Brain pericyte (primary cell): Measurements from ENCODE around the gene HPCAL1.

Experiments used
- DNase-seq: peaks from one replicate; pipeline ENCODE4 v3.0.0-alpha.2; 2012; ENCODE audit warnings: low read depth, low spot score

The HPCAL1 gene

DNA sequence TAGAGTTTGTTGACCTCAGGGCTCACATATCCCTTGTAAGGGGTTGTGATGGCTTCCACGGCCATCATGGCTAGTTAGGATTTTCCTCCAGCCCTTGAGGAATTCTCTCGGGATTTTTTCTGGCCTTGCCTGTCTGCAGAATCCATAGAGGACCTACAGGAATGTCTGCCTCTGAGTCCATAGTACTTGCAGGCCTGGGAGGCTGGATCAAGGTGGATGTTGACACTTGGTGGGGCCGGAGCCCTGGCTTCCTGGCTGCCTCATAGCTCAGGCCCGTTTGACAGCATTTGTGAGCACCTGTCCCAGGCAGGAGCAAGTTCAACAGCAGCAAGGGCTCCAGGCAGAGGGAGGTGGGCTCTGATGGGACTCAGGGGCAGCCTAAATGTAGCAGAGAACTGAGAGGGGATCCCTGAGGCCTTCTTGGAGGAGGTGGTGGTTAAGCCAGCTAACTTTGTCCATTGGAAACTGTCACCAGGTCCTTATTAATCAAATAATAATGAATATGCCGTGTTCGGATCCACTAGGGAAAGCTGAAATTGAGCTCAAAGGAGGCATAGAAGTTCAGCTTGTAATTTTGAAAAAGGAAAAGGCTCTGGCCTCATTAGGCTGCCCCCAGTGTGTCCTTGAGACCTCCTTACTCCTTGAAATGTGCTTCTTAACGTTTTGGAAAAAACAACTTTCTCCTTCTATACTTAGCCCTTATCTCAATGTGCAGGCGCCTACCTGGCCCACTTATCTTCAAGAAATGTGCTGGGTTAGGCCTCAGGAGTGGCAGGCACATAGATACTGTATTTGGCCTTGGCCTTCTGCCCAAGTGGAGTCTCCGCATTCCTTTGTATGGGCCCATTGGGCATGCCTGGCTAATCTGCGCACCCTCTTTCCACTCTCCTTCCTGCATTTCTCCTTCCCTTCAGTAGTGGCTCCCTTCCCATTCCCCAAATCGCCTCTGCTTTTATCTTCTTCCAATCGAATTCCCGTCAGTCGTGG, 66.9 kb downstream of the HPCAL1 start:
- no peak for DNase-seq

DNA sequence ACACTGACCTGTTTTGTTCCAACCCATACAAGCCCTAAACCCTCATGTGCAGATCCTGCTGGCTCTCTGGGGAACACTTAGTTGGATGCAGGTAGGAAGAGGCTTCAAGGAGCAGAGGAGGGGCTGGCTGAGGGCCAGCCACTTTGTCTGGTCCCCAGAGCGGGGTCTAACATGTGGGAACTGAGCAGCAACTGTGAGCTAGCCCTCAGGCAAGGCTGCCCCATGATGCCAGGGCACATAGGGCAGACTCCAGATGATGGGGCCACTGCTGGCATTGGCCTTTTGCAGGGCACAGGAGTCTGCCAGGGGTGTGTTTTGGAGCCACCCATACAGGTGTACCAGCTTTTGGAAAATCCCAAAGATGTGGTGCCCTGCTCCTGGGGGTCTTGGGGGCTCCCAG, 67.7 kb downstream of the HPCAL1 start:
- DNase-seq = no peak

DNA sequence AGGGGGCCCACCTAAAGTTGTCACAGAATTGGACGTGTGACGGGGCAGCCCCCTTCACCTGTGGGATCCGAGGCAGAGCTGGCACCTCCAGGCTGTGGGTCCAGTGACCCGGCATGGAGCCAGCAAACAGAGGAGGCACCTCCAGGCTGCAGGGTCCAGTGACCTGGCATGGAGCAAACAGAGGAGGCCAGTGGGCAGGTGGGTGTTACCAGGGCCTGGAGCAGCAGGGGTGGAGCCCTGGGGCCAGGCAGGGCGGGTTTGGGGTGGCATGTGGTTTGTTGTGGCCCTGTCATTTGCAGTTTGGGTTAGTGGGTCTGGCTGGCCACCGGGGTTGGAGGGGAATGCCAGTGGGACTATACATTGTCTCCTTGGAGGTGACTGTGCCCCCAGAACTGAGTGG, 68.2 kb downstream of the HPCAL1 start:
- DNase-seq = no peak

DNA sequence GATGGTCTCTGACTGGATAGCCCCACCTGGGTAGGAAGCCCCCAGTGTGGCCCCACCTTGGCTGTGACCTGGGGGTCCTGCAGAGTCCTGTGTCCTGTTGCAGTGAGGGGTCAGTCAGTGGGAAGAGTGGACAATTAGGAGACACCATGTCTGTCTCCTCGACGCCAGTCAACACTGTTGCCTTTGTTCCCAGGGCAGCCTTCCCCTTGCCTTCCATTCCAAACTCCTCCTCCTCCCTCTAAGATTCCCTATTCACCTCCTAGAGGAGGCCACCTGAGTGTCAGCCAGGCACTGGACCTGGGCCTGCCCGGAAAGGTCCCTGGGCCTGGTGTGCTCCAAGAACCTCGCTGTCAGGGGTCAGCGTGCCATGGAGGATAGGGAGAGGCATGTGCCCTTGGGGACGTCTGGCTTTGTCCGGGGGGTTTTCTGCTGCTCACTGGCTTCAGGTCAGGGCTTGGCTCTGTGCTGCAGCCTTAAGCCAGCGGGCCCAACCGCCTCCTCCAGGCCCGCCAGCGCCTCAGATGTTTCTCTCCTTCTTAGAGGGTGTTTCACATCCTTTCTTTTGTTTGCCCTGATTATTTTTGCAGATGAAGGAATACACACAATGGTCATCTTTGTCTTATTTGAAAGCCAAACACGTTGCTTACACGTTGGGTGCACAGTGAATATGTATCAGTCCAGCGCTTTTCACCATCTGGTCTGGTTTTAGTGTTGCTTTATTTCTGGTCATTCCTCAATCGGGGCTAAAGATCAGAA, 68.9 kb downstream of the HPCAL1 start:
- no peak for DNase-seq

DNA sequence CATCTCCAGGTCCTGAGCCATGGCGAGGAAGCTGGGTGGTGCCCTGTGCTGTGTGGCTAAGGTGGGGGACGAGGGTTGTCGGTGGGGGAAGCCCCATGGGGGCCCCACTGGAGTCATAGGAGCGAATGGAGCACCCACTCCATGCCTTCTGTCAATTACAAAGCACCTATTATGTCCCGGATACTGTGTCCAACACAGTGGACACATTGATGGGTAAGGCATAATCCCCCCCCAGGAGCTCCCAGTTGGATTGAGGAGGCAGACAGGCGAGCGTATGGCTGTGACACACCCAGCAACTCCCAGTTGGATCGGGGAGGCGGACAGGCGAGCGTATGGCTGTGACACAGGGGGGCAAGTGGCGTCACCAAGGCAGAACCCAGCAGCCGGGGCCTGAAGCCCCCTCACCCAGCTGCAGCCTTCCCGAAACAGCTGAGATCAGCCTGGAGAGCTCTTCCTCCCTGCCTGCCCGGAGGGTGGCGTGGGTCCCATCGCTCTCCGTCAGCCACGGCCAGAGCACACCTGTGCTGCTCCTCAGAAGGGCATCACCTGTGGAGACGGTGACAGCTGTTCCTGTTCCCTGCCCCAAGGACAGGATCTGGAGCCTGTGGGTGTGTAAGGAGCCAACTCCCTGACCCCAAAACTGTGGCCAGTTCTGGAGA, 69.6 kb downstream of the HPCAL1 start:
- no peak for DNase-seq

DNA sequence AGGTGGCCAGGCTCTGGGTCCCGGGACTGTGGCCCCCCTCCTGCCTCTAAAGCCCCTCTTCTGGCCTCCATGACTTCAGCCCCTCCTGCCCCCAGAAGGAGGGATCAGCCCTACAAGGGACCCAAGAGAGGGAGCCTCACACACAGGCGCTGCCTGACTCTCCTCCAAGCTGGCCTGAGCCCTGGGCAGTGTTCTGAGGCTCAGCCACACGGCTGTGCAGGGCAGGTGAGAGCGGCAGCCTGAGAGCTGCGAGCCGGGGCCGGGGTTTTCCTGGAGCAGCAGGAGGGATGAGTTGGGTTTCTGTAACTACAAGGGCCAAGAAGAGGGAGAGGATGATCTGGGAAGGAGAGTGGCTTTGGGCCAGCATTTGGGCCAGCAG, 70.1 kb downstream of the HPCAL1 start:
- no peak for DNase-seq

DNA sequence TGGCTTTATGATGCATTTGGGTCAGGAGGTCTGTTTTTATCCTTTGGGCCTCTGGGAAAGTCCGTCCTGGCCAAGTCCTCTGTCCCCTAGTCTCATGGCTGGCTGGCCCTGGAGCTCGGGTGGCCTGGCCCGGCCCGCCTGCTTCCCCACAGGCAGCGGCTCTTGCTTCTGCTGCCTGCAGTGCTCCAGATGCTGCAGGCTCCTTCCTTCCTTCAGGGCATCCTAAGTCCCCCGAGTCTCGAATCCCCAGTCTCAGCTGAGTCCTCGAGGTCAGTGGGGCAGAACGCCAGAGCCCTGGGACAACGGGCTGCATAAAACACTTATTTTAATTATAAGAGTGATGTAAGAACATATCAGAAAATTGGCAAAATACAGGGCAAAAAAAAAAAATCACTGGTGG, 71.2 kb downstream of the HPCAL1 start:
- no peak for DNase-seq

DNA sequence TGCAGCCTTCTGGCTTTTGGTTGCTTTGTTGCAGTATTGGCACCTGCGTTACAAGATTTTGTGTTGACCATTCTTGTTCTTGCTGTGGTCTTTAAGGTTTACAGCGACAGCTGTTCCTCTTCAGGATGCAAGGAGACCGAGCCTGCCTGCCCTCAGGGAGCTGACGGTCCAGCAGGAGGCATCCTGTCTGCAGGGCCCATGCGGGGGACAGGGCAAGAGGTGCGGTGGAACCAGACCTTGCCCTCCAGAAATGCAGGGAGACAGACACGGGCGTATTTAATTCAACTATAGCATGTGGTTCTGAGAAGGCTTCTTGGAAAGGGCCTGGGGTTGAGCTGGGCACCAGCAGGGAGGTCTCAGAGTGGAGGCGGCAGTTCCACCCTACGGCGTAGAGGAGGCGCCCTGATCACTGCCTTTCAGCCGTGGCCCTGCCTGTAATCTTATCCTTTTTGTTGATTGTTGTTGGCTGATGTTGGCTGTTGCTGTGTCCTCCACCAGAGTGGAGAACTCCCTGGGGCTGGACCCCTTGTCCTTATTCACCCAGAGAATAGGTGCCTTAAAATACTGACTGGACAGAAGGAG, 71.7 kb downstream of the HPCAL1 start:
- no peak for DNase-seq

DNA sequence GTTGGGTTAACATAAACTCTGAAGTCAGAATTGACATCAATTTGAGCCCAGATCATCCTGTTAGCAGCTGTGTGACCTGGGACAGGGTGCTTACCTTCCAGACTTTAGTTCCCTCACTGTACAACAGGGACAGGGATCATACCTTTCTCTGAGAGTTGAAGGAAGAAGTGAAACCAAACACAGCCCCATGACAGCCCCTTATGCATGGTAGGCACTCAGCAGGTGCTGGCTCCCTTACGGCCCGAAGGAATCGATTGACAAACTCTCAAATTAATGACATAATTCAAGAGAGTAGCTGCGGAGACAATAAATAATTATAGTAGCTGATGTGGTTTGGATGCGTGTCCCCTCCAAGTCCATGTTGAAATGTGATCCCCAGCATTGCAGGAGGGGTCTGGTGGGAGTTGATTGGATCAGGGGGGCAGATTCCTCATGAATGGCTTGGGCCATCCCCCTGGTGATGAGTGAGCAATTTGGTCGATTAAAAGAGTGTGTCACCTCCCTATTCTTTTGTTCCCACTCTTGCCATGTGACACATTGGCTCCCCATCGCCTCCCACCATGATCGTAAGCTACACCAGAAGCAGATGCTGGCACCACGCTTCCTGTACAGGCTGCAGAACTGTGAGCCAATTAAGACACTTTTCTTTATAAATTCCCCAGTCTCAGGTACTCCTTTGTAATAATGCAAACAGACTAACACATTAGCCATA, 73.0 kb downstream of the HPCAL1 start:
- no peak for DNase-seq

DNA sequence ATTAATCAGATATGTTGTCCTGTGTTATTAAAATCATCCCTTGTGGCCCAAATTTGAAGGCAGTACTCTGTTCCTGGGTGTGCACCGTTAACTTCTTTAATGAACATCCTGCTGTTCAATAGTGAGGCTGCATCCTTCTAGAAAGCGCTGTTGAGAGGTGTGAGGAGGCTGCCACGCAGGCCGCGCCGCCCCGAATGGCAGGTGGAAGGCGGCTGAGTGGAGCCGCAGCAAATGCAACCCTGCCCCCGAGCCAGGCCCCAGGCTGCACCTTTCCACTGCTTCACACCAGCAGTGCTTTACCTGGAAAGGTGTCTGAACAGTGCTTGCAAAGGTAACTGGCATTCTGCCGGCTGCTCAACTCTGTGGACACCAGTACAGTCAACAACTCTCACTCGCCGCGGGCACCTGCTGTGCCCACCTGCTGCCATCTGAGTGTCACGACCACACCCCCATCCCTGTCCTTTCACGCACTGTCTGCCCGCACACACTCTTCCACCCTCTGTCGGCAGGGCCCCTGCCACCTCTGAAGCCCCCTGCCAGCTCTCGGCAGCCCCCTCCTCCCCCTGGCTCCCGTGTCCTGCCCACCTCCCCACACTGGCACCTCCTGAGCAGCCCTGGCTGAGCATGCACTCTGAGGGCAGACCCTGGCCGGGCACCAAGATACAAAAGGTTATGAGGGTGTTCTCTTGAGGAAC, 74.5 kb downstream of the HPCAL1 start:
- DNase-seq = no peak

DNA sequence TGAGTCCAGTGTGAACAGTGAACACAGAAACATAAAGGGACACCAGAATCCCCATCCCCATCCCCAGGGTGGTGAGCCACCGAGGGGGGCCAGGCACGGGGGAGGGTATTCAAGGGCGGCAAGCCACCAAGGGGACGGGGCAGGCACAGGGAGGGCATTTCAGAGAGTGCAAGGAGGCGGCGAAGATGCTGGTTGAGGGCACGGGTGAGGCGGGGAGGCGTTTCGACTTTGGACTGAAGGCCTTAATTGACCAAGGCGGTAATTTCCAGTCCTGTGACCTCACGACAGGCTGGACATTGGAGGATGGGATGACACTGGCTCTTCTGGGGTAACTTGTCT, 75.0 kb downstream of the HPCAL1 start:
- no peak for DNase-seq

DNA sequence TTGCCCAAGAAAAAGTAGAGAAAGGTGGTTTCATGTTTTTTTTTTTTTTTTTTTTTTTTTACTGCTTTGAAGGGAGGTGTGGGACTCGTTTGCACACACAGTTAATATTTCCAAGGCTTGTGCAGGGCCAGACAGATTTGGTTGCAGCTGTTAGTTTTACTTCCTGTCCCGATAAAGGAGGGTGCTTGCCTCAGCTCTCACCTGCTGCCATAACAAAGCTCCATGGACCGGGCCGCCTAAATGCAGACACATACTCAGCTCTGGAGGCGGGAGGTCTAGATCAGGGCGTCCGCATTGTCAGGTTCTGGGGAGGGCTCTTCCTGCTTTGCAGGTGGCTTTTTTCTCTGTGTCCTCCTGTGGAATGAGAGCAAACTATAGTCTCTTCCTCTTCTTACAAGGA, 75.5 kb downstream of the HPCAL1 start:
- no peak for DNase-seq

DNA sequence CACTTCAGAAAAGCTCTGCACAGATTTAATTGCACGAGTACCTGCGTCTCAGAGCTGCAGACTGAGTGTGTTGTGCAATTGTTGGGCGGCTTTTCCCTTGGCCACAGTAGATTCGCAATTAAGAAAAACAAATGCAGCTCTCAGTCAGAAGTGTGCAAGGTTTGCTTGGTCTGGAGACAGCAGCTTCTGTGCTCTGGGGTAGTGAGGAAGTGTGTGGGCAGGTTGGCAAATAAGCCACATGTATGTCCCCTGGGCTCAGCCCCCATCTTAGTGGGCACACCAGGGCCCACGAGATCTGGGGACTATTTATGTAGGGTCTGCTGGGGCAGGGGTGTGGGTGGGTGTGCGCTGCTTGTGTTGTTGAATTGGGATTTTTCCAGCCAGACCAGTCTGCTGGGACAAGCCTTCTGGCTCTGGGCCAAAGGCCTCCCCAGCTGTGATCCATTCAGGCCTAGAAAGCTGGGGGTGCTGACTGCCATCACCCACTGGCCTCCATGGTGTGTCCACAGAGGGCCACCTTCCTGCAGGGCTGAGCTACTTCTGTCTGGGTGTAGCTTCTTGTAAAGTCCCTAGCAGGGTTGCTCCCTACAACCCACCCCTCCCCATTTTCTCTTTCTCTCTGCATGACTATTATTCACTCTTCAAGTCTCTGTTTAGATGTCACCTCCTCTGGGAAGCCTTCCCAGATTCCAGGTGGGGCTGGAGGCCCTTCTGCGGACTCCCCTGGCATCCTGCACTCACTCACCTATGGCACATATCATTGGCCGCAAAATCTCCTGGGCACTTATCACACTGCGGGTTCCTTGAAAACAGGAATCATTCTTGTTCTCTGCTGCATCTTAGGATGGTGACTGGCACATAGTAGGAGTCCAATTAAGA, 77.6 kb downstream of the HPCAL1 start:
- no peak for DNase-seq

DNA sequence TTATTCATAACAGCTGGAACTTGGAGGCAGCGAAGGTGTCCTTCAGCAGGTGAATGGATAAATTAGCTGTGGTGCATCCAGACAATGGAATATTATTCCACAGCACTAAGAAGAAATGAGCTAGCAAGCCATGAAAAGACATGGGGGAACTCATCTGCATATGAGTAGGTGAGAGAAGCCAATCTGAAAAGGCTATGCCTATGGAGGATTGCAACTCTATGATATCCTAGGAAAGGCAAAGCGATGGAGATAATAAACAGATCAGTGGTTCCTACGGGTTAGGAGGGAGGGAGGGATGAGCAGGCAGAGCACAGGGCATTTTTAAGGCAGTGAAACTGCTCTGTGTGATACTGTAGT, 79.3 kb downstream of the HPCAL1 start:
- no peak for DNase-seq

DNA sequence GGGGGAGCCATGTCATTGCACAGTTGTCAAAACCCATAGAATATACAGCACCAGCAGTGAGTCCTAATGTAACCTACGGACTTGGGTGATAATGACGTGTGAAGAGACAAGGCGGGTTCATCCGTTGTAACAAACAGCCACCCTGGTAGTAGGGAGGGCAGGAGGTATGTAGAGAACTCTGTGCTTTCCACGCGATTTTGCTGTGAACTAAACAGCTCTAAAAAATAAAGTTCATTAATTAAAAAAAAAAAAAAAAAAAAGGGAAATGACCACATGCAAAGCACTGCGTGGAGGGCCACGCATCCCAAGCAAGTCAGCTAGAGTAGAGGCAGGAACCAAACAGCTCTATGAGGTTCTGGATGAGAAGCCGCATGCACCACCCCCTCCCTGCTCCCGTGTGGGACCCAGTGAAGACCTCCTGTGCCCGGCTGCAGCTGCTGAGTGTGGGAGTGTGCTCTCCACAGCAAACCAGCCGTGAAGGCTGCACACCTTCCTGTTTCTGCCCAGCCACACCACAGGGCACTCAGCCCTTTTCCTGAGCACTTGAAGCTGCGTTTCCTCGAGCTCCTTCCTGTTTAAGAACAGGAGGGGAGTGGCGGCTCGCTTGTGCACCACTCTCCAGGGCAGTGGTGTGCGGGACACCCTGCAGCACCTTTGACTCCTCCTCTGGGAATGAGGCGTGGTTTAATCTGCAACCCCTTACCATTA, 79.8 kb downstream of the HPCAL1 start:
- no peak for DNase-seq

DNA sequence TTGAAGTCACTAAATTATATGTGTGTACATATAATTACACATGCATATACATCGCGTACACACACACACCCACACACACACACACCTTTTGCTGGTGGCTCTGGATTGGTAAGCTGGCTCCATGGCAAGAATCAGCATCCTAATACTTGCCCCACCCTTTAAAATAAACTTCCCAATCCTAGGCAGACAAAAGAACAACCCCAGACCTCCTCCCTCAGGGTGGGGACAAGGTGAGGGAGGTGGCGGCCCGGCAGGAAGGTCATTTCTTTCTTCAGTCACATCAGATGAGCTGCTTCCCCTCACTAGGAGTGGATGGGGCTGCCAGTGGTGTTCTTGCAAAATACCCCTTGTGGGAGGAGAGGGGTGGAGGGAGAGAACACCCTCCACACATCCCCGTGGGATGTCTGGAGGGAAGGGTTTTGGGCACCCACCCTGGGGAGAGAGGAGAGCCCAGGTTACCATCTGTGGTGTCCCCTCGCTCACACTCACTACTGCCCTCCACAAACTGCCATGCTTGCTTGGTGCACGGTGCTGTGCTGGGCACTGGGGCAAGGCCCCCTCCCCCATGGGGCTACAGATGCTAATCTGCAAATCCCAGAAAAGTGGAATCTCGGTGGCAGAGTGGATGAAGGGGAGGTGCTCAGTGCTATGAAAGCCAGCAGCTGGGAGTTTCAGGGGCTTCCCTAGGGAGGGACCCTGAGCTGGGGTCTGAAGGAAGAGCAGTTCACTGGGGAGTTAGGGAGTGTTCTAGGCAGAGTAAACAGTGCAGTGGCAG, 81.4 kb downstream of the HPCAL1 start:
- no peak for DNase-seq

DNA sequence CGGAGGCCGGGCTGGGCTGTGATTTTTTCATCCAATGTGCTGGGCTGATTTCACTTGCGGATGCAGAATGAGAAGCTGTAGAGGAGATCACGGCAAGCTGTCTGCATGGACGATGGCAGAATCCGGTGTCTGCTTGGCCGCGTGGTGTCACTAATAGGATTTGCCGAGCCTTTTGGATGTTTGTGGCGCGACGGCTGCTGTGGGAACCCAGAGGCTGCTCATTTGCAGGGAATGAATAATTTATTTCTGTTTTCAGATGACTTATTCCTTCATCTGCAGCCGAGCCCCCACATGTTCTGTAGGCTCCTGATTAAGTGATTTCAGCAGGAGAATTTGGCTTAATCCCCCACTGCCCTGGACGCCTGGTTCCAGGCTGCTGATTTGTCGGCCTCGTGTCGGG, 82.8 kb downstream of the HPCAL1 start:
- DNase-seq = no peak

DNA sequence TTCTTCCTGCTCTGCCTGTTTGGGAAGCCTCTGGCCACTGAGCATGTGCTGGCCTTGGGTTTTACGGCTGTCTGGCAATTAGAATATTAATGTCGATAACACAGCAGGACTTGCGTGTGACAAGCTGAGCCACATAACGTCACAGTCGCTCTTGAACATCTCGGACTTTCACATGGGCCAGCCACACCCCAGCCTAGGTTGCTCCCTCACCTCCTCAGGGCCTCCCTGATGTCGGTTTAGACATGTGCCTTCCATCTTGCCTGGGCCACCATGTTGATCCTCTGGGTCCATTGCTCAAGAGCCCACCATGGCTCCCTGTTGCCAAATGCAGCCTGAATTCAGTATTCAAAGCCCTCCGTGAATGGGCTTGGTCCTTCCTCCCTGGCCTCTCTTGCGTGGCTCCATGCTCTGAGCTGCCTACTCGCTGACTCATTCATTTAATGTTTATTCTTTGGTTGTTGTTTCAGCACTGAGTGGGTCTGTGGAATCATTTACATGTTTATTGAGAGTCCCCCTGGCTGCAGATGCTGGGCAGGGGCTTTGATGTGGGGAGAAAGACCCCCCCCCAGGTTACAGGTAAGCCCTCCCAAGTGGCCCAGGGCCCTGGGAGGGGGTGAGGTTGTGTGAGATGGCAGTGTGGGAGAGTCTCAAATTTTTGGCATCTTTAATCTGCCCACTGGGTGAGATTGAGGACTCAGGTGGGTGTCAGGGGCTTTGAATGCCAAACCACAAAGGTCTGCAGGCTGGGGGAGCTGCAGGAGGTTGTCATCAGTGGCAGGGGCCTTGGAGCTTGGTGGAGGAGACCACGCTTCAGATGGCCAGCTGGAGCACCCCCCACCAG, 83.4 kb downstream of the HPCAL1 start:
- DNase-seq = no peak
